ENCODE measurements around the gene P3H1. TPM values are rescaled to one million over a fixed set of nuclear protein-coding genes. Genes with fewer than 3 reads are reported as not detected.
"Not testable (repeated sequence)": the region's sequence is repeated elsewhere in the genome, so short reads cannot be mapped to it uniquely, and the experiment has no call there.

The P3H1 gene
- total RNA-seq (2014; rRNA removed; shearing (Covaris generic)) = 71.9 and 75.6 TPM in 2 replicates

DNA sequence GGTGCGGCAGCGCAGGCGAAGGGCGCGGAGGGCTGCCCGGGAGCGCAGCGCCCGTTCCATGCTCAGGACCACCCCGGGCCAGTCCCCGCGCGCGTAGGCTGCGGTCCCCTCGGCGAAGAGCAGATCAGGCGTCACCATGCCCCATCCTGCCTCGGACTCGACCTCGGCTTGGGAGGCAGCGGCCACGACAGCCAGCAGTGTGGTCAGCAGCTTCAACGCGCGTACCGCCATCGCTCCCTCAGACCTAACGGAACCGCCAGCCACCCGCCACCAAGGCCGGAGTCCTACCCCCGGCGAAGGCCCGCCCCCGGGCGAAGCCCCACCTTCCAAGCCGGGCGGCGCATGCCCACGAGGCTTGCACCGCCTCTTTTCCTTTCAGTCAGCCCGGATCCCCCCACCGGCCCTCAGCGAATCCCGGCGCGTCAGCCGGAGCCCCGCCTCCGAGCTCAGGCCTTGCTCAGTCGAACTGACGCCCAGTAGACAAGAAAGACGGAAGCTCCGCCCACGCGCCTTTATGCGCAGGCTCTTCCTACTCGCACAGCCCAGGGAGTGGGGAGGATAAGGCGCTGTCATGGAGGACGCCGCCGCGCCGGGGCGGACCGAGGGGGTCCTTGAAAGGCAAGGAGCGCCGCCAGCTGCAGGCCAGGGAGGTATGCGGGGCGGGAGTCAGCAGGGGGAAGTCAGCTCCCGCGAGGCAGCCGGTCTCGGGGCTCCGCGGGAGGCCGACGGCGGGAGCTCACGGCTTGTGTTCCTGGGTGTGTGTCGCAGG is at the start of gene P3H1, which contains the start of gene C1orf50:
Gene P3H1, minus strand, starts transcription at position 288 of the 769 bp plus-strand sequence. Its CDS starts 57 bp downstream, at position 231.
Gene C1orf50, plus strand, starts transcription at position 509 of the 769 bp plus-strand sequence. Its CDS starts 63 bp downstream, at position 572.
- DNase-seq (ENCODE audit: low read depth) = peak; percentile 100

GRCh38 chr1:42815941-42816584 is 49.2 kb upstream of the P3H1 start:
- DNase-seq (ENCODE audit: low read depth) = peak; percentile 5

GRCh38 chr1:42814815-42815214 is 48.0 kb upstream of the P3H1 start:
- not testable (repeated sequence) for DNase-seq (ENCODE audit: low read depth)

DNA sequence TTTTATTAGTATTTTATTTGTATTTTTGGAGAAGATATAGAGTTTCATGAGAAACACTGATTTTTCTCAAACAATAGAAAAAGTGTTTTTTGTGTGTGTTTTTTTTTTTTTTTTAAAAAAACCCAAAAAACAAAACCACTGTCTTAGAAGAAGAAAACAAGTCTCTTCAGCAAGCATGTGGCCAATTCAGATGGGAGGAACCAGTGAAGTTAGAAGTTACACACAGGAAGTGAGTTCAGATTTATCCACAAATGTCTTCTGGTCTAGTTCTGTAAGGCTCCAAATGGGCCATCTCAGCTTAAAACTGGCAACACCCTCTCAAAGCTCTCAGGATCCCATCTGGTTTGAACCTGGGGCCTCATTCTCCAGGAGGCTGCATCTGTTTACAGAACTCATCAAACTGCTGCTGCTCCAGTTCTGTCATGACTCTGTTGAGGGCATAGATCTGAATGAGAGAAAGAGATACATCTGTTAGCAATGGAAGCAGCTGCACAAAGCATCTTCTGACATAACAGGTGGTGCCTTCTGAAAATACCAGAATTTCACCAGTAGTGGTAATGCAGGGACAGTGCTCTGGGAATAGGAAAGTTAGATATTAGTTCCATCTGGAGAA is 40.3 kb upstream of the P3H1 start:
- DNase-seq (ENCODE audit: low read depth) = no peak

DNA sequence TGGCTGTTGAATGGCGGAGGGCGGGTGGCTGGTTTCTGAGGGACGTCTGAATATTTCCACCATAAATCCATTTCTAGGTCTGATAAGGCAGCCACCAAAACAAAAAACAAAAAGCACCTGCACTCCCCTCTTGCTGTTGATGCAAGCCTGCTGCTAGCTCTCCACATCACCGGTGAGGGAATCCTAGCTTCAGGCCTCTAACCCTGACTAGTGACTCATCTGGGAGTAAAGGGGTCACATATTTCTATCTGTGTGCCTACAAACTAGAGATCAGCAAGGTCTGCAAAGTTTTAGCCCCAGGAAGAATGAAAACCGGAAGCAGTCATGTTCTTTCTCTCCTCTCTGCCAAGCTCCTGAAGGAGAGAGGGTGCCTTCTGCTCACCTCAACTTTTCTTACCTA is 39.8 kb upstream of the P3H1 start:
- no peak for DNase-seq (ENCODE audit: low read depth)

- no peak for DNase-seq (ENCODE audit: low read depth)
Measured at GRCh38 chr1:42806171-42806570, 39.3 kb upstream of the P3H1 start.

DNA sequence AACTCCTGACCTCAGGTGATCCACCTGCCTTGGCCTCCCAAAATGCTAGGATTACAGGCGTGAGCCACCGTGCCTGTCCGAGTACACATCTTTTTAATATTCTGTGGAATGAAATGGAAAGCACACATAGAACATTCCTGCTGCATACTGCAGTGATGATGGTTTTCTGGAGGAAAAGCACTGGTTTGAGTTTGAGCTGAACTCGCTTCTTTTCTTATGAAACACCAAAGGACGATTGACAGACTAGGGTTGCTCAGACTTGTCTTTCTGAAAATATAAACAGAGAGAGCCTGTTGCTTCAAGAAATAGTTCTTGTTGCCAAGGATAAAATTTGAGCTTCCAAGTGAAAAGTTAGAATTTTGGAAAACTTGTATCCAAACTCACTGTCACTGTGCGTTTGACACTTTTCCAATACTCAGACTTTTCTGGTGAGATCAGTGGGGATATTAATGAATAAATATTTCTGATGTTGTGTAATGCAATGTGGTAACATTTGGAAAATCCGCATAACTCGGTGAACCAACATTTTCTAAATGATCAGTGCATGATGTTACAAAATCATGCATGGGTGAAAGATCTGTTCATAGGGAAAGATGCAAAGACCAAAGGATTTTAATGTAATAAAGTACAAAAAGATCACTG is 35.1 kb upstream of the P3H1 start:
- no peak for DNase-seq (ENCODE audit: low read depth)

GRCh38 chr1:42797979-42798378 is 31.2 kb upstream of the P3H1 start:
- DNase-seq (ENCODE audit: low read depth) = no peak

GRCh38 chr1:42797414-42797813 is 30.6 kb upstream of the P3H1 start:
- DNase-seq (ENCODE audit: low read depth) = no peak

DNA sequence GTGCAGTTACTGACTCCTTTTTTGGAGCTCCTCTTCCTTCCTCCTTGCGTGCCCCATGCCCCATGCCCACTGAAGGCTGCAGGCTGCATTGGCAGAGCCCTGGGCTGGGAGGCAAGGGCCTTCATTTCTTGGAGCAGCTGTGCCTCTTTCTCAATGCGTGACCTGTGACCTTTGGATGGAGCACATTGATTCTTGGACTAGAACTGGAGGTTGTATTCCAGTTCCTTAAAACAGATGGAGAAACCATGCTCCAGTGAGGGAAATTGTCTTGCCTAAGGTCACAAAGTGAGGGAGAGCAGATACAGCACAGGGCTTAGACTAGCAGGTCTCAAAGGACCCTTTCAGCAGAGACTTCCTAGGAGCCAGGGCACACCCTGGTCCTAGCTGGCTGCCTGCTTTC is 27.0 kb upstream of the P3H1 start:
- DNase-seq (ENCODE audit: low read depth) = no peak

GRCh38 chr1:42788021-42788420 is 21.2 kb upstream of the P3H1 start:
- DNase-seq (ENCODE audit: low read depth) = no peak

DNA sequence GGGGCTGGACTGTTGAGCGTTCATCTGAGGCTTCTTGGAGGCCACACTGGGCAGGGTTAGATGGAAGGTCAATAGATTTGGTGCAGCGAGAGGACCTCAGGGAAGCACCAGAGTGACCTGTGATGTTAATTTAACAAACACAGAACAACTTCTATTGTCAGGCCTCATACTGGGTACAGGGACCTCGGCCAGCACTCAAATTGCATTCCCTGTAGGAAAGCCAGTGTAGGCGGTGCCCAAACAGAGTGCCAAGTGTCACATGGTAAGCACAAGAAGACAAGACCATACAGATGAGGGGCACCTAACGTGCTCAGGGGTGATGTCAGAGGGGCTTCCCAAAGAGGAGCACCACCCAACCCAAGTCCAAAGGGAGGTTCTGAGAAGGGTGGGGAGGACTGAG is 19.3 kb upstream of the P3H1 start:
- no peak for DNase-seq (ENCODE audit: low read depth)

DNA sequence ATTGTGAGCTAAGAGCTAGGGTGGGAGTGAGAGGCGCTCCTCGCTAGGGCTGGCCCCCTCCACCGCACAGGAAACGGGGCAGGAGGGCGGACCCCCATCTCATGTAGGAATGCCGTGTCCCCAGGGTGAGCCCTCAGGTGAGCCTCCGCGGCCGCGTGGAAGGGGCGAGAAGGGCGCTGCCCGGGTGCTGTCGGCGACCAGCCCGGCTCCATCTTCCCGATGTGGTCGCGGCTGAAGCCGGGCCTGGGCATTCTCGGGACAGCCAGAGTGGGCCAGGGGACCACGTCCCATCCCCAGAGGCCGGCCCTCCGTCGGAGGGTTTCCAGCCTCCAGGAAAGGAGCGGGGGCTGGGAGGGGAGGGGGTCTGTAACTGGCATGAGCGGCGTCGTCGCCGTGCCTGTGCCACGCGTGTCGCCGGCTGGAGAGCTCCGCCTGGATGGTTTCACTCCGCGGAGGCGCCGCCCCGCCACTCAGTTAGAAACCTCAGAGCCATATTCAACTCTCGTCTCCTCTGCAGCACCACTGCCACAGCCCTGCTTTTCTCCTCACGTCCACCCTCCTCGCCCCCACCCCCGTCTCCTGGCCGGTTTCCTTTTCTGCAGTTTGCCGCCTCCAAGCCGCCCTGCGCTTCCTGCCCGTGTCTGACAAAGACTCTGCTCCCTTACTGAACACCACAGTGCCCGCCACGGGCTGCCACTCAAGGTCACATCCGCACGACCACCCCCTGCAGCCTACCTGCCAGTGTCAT is 18.3 kb upstream of the P3H1 start, which contains the start of gene TMEM269:
Gene TMEM269, plus strand, starts transcription at position 46 of the 748 bp plus-strand sequence. CDS start 4,903 bp downstream, outside the sequence.
- peak; percentile 17 for DNase-seq (ENCODE audit: low read depth)

- DNase-seq (ENCODE audit: low read depth) = no peak
Measured at GRCh38 chr1:42784547-42784945, 17.7 kb upstream of the P3H1 start.

DNA sequence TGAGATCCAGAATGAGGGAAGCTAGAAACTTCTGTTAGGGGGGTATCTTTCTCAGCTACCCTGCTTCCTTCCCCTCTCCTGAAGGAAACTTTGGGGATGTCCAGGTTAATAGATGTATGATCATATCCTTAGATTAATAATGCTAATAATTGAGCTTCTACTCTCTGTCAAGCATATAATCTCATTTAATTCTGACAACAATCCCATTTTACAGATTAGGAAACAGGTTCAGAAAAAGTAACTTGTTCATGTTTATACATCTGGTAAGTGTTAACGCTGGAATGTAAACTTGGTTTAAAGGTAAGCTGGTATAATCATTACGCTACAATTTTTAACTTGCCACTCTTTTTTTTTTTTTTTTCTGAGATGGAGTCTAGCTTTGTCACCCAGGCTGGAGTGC is 16.3 kb upstream of the P3H1 start:
- no peak for DNase-seq (ENCODE audit: low read depth)

- DNase-seq (ENCODE audit: low read depth) = no peak
Measured at GRCh38 chr1:42780176-42780575, 13.3 kb upstream of the P3H1 start.

DNA sequence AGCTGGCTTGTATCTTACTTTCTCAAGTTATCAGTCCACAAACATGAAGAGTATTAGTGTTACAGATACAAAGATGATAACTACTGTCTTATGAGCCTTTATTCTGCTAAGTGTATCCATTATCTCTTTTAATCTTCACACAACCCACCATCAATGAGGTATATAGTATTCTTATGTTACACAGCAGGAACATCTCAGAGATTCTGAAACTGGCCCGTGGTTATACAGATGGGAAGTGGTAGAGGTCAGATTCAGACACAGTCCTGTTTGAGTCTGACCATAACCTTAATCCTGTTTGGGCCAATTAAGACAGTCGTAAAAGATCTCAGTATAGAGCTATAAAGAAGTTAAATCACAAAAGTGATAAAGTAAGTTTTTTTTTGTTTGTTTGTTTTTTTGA is 12.9 kb upstream of the P3H1 start:
- no peak for DNase-seq (ENCODE audit: low read depth)

- DNase-seq (ENCODE audit: low read depth) = peak; percentile 19
Measured at GRCh38 chr1:42777852-42778251, 11.0 kb upstream of the P3H1 start.

- DNase-seq (ENCODE audit: low read depth) = no peak
Measured at GRCh38 chr1:42776502-42776901, 9.7 kb upstream of the P3H1 start.

GRCh38 chr1:42774928-42775526 is 8.2 kb upstream of the P3H1 start:
- no peak for DNase-seq (ENCODE audit: low read depth)

DNA sequence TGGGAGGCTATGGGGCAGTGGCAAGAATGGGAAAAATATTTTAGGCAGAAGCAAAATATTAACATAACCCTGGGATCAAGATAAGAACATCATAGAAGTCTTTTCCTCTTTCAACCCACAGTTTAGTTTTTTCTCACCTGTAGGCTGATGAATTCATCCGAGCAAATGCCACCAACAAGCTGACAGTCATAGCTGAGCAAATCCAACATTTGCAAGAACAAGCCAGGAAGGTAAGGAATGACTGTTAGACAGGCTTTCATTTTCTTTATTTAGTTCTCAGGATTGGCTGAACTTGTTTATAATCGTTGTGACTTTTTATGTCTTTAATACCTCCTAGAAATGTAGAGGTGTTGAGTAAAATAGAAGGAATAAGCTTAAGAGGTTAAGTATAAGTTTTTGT is 6.6 kb upstream of the P3H1 start:
- DNase-seq (ENCODE audit: low read depth) = no peak

All from Daoy (cell line).